Bronchial epithelial cell (primary cell): ENCODE results near the gene BOLL. TPM values are rescaled to one million over a fixed set of nuclear protein-coding genes. Genes with fewer than 3 reads are reported as not detected.

Experiments used
- DNase-seq: peaks from one replicate; pipeline ENCODE4 v3.0.0-alpha.2; 2010; ENCODE audit warnings: low read depth
- FAIRE-seq: peaks from 2 replicates; lab custom pipeline; 2011; peaks lifted over from hg19 to GRCh38; lab: Jason Lieb, UNC
- H3K27me3 ChIP-seq: 2 replicates; pipeline ENCODE4 v1.5.1; 2011; ENCODE audit warnings: low read length; ENCODE audit not compliant: control insufficient read depth, insufficient read depth
- H3K36me3 ChIP-seq: 2 replicates; pipeline ENCODE4 v1.5.1; 2011; ENCODE audit warnings: low read length; ENCODE audit not compliant: control insufficient read depth, insufficient read depth
- H3K4me3 ChIP-seq: 2 replicates; pipeline ENCODE4 v1.5.1; 2011; ENCODE audit warnings: mild to moderate bottlenecking, low read depth, low read length, control low read depth
- total RNA-seq: library from RNA; depleted of rRNA; stranded (reverse); fragments of >200 nt; gene quantifications from 2 replicates; pipeline ENCODE4 v1.2.1, GENCODE V29; 2014
- TF ChIP-seq, protein P1 (sequence below): IDR thresholded peaks from 2 replicates; pipeline ENCODE4 v1.5.1; 2011; ENCODE audit warnings: mild to moderate bottlenecking, moderate library complexity, low read length, control low read depth, inconsistent platforms; ENCODE audit not compliant: insufficient read depth, severe bottlenecking

BOLL gene
- total RNA-seq, 1 donor from 2014 or later: not detected

DNA sequence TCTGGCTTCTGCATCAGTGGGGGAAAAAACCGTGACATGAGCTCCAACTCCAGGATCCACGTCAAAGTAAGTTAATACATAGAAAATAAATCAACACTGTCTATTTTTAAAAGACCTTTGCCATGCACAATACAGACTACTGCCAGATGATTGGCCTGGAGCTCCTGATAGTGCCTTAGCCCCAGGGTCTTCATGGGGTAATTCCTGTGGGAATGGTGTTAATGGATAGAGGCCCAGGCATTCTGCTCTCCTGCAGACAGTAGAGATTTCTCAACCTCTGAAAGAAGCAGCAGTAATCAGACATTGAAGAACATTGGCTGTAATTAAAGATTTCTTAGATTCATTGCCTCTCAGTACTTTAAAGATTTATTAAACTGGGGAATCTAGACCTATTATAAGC is 15.0 kb upstream of the BOLL start:
- DNase-seq: no peak
- Histone ChIP-seq H3K4me3 (no peak overlapping the region), H3K36me3 (no peaks in the 10 kb centered on the region), H3K27me3 (no peaks in the 10 kb centered on the region)
- TF ChIP-seq, protein P1, sequence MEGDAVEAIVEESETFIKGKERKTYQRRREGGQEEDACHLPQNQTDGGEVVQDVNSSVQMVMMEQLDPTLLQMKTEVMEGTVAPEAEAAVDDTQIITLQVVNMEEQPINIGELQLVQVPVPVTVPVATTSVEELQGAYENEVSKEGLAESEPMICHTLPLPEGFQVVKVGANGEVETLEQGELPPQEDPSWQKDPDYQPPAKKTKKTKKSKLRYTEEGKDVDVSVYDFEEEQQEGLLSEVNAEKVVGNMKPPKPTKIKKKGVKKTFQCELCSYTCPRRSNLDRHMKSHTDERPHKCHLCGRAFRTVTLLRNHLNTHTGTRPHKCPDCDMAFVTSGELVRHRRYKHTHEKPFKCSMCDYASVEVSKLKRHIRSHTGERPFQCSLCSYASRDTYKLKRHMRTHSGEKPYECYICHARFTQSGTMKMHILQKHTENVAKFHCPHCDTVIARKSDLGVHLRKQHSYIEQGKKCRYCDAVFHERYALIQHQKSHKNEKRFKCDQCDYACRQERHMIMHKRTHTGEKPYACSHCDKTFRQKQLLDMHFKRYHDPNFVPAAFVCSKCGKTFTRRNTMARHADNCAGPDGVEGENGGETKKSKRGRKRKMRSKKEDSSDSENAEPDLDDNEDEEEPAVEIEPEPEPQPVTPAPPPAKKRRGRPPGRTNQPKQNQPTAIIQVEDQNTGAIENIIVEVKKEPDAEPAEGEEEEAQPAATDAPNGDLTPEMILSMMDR: no peak
- no peak for FAIRE-seq

DNA sequence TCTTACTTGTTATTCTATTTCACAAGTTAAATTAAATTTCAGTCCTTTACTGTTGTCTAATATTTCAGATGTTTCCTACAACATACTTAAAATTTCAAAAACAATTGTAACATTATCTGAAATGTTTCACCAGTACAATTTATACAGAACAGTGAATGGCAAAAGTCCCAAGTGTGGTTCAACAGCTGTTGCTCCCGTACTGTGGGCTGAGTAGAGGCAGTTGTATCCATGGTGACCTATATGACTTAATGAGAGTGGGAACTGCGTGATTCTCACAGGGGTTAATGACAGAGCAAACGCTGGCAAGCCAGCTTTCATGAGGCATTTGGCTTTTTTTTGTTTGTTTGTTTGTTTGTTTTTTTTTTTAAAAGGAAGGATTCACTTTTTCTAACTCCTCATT is 13.9 kb upstream of the BOLL start:
- Histone ChIP-seq H3K4me3 (no peak overlapping the region), H3K27me3 (no peaks in the 10 kb centered on the region), H3K36me3 (no peaks in the 10 kb centered on the region)
- TF ChIP-seq, protein P1: no peak
- FAIRE-seq (no peak), DNase-seq (no peak)

DNA sequence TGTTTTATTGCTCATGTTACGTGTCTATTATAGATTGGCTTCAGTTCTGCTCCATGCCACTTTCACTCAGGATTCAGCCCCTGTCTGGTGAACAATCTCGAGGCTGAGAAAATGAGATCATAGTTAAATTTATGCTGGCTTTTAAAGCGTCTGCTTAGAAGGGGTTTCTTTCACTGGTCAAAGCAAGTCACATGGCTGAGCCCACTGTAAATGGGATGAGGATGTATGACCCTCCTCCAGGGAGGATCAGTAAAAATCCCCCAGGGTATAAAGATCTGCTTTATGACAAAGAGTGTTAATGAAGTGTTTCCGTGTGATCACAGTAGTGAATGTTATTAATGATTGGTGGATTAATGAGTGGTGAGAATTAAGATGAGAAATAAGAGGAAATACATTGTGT is 13.1 kb upstream of the BOLL start:
- H3K27me3 ChIP-seq: no peaks in the 10 kb centered on the region
- FAIRE-seq: no peak
- H3K4me3 ChIP-seq: no peak overlapping the region
- H3K36me3 ChIP-seq: no peaks in the 10 kb centered on the region
- TF ChIP-seq, protein P1: no peak
- no peak for DNase-seq

DNA sequence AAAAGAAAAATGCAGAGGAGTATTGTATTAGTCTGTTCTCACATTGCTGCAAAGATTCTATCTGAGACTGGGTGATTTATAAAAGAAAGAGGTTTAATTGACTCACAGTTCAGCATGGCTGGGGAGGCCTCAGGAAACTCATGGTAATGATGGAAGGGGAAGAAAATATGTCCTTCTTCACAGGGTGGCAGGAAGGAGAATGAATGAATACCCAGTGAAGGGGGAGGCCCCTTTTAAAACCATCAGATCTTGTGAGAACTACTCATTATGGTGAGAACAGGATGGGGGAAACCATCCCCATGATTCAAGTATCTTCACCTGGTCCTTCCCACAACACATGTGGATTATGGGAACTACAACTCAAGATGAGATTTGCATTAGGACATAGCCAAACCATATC is 10.2 kb upstream of the BOLL start:
- no peak for DNase-seq
- Histone ChIP-seq H3K27me3 (no peaks in the 10 kb centered on the region), H3K36me3 (no peaks in the 10 kb centered on the region), H3K4me3 (no peak overlapping the region)
- TF ChIP-seq, protein P1: no peak
- no peak for FAIRE-seq

DNA sequence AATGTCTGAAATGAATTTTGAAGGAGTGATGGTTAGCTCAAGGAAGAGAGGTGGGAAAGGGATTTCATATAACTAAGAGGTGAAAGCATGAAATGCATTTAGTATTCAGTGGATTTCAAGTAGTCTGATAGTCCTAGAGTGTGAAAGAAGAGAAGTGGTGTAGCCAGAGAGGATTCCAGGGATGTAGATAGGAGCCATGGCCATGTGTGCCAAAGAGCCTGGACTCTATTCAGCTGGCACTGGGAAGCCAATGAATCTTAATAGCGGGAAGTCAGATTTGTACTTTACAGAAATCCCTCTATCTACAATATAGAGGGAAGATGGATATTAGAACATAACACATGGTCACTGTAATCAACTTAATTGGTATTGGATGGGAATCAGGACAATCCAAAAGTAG is 8.3 kb upstream of the BOLL start:
- H3K4me3 ChIP-seq: no peak overlapping the region
- H3K36me3 ChIP-seq: no peaks in the 10 kb centered on the region
- H3K27me3 ChIP-seq: no peaks in the 10 kb centered on the region
- FAIRE-seq (no peak), DNase-seq (no peak)
- TF ChIP-seq, protein P1: no peak
